ENCODE data around the gene LRSAM1. TPM values are rescaled to one million over a fixed set of nuclear protein-coding genes. Genes with fewer than 3 reads are reported as not detected.
A peak's percentile ranks its signal among the peaks of the same experiment; 100 is the strongest.

The LRSAM1 gene
- total RNA-seq, 3 donors from 2014 or later = 20.5 to 24.2 (median 21.6) TPM

GRCh38 chr9:127504887-127505251 lies 53.6 kb downstream of the LRSAM1 start:
- ATAC-seq = no peak
- Mint-ChIP-seq H3K4me3 (no peak overlapping the region), H3K4me1 (ENCODE audit: low read depth) (no peaks in the 10 kb centered on the region), H3K9me3 (no peaks in the 10 kb centered on the region), H3K27me3 (ENCODE audit: low read depth) (no peaks in the 10 kb centered on the region), H3K36me3 (ENCODE audit: insufficient read depth) (no peaks in the 10 kb centered on the region)
- DNase-seq = no peak

- H3K27me3 Mint-ChIP-seq (ENCODE audit: low read depth) = no peaks in the 10 kb centered on the region
Observed at GRCh38 chr9:127505396-127506116, 54.2 kb downstream of the LRSAM1 start.

GRCh38 chr9:127506117-127506813 lies 55.0 kb downstream of the LRSAM1 start:
- ATAC-seq (no peak), DNase-seq (no peak)
- Mint-ChIP-seq H3K36me3 (ENCODE audit: insufficient read depth) (no peaks in the 10 kb centered on the region), H3K4me3 (no peak overlapping the region), H3K4me1 (ENCODE audit: low read depth) (no peaks in the 10 kb centered on the region), H3K9me3 (no peaks in the 10 kb centered on the region), H3K27me3 (ENCODE audit: low read depth) (no peaks in the 10 kb centered on the region)

More at GRCh38 chr9:127505396-127506116, 54.2 kb downstream of the LRSAM1 start:
- Mint-ChIP-seq H3K4me3 (no peak overlapping the region), H3K4me1 (ENCODE audit: low read depth) (no peaks in the 10 kb centered on the region), H3K9me3 (no peaks in the 10 kb centered on the region), H3K36me3 (ENCODE audit: insufficient read depth) (no peaks in the 10 kb centered on the region)
- ATAC-seq (peak in 1 of 2 donors; percentile 50), DNase-seq (no peak)

- Mint-ChIP-seq H3K36me3 (ENCODE audit: insufficient read depth) (no peaks in the 10 kb centered on the region), H3K4me3 (no peak overlapping the region), H3K4me1 (ENCODE audit: low read depth) (no peaks in the 10 kb centered on the region), H3K9me3 (no peaks in the 10 kb centered on the region), H3K27me3 (ENCODE audit: low read depth) (no peaks in the 10 kb centered on the region)
- no peak for DNase-seq
- no peak for ATAC-seq
Observed at GRCh38 chr9:127506814-127507750, 55.8 kb downstream of the LRSAM1 start.

- no peak for ATAC-seq
- Mint-ChIP-seq H3K27me3 (ENCODE audit: low read depth) (no peaks in the 10 kb centered on the region), H3K4me3 (no peak overlapping the region), H3K4me1 (ENCODE audit: low read depth) (no peaks in the 10 kb centered on the region), H3K36me3 (ENCODE audit: insufficient read depth) (no peaks in the 10 kb centered on the region), H3K9me3 (no peaks in the 10 kb centered on the region)
- no peak for DNase-seq
Observed at GRCh38 chr9:127507751-127508648, 56.7 kb downstream of the LRSAM1 start.

- H3K36me3 Mint-ChIP-seq (ENCODE audit: insufficient read depth) = no peaks in the 10 kb centered on the region
- no peaks in the 10 kb centered on the region for H3K27me3 Mint-ChIP-seq (ENCODE audit: low read depth)
- H3K4me3 Mint-ChIP-seq = no peak overlapping the region
Observed at GRCh38 chr9:127508901-127509260, 57.6 kb downstream of the LRSAM1 start.

GRCh38 chr9:127509261-127509954 lies 58.1 kb downstream of the LRSAM1 start:
- no peaks in the 10 kb centered on the region for H3K4me1 Mint-ChIP-seq (ENCODE audit: low read depth)
- H3K36me3 Mint-ChIP-seq (ENCODE audit: insufficient read depth) = no peaks in the 10 kb centered on the region
- no peak for ATAC-seq
- H3K27me3 Mint-ChIP-seq (ENCODE audit: low read depth) = no peaks in the 10 kb centered on the region
- H3K4me3 Mint-ChIP-seq = no peak overlapping the region
- no peaks in the 10 kb centered on the region for H3K9me3 Mint-ChIP-seq
- DNase-seq = no peak

More at GRCh38 chr9:127508901-127509260, 57.6 kb downstream of the LRSAM1 start:
- no peaks in the 10 kb centered on the region for H3K9me3 Mint-ChIP-seq
- no peak for DNase-seq
- H3K4me1 Mint-ChIP-seq (ENCODE audit: low read depth) = no peaks in the 10 kb centered on the region
- no peak for ATAC-seq

- H3K4me3 Mint-ChIP-seq = no peak overlapping the region
- no peak for ATAC-seq
- no peak for DNase-seq
- H3K36me3 Mint-ChIP-seq (ENCODE audit: insufficient read depth) = no peaks in the 10 kb centered on the region
- H3K4me1 Mint-ChIP-seq (ENCODE audit: low read depth) = no peaks in the 10 kb centered on the region
- H3K27me3 Mint-ChIP-seq (ENCODE audit: low read depth) = no peaks in the 10 kb centered on the region
- no peaks in the 10 kb centered on the region for H3K9me3 Mint-ChIP-seq
Observed at GRCh38 chr9:127509955-127510299, 58.6 kb downstream of the LRSAM1 start.

- peaks cover 6% of the 10 kb centered on the region for H3K36me3 Mint-ChIP-seq (ENCODE audit: insufficient read depth)
- peaks cover 2% of the 10 kb centered on the region for H3K4me1 Mint-ChIP-seq (ENCODE audit: low read depth)
- no peaks in the 10 kb centered on the region for H3K9me3 Mint-ChIP-seq
- DNase-seq (no peak), ATAC-seq (no peak)
- H3K27me3 Mint-ChIP-seq (ENCODE audit: low read depth) = no peaks in the 10 kb centered on the region
- no peak overlapping the region for H3K4me3 Mint-ChIP-seq
Observed at GRCh38 chr9:127514468-127514867, 63.2 kb downstream of the LRSAM1 start.

GRCh38 chr9:127516835-127517607 lies 65.7 kb downstream of the LRSAM1 start:
- H3K4me3 Mint-ChIP-seq = no peak overlapping the region
- ATAC-seq = no peak
- H3K36me3 Mint-ChIP-seq (ENCODE audit: insufficient read depth) = peaks cover 6% of the 10 kb centered on the region
- DNase-seq = no peak
- H3K27me3 Mint-ChIP-seq (ENCODE audit: low read depth) = no peaks in the 10 kb centered on the region
- H3K4me1 Mint-ChIP-seq (ENCODE audit: low read depth) = peaks cover 2% of the 10 kb centered on the region
- no peaks in the 10 kb centered on the region for H3K9me3 Mint-ChIP-seq

- DNase-seq (no peak), ATAC-seq (no peak)
- Mint-ChIP-seq H3K9me3 (no peaks in the 10 kb centered on the region), H3K27me3 (ENCODE audit: low read depth) (no peaks in the 10 kb centered on the region), H3K36me3 (ENCODE audit: insufficient read depth) (peaks cover 6% of the 10 kb centered on the region), H3K4me1 (ENCODE audit: low read depth) (peaks cover 2% of the 10 kb centered on the region), H3K4me3 (no peak overlapping the region)
Observed at GRCh38 chr9:127517620-127518019, 66.3 kb downstream of the LRSAM1 start.

- ATAC-seq = no peak
Observed at GRCh38 chr9:127518091-127518856, 67.0 kb downstream of the LRSAM1 start.

More at GRCh38 chr9:127518091-127518856, 67.0 kb downstream of the LRSAM1 start:
- Mint-ChIP-seq H3K36me3 (ENCODE audit: insufficient read depth) (peaks cover 7% of the 10 kb centered on the region), H3K27me3 (ENCODE audit: low read depth) (no peaks in the 10 kb centered on the region), H3K4me3 (no peak overlapping the region), H3K4me1 (ENCODE audit: low read depth) (peaks cover 2% of the 10 kb centered on the region), H3K9me3 (no peaks in the 10 kb centered on the region)
- DNase-seq = no peak
